H9 (cell line): ENCODE measurements around the gene GOLGA3. TPM values are rescaled to one million over a fixed set of nuclear protein-coding genes. Genes with fewer than 3 reads are reported as not detected.

ENCODE experiments used
- DNase-seq: peaks from one replicate; pipeline ENCODE4 v3.0.0-alpha.2; 2017
- H2AFZ ChIP-seq: one replicate; pipeline ENCODE4 v1.6.1; 2013; ENCODE audit warnings: mild to moderate bottlenecking, low read length, control low read depth, moderate library complexity
- H2AK5ac ChIP-seq: 2 replicates; pipeline ENCODE4 v1.6.1; 2013; ENCODE audit warnings: low read length, control low read depth, mixed read lengths; ENCODE audit not compliant: insufficient read length
- H2BK120ac ChIP-seq: one replicate; pipeline ENCODE4 v1.6.1; 2013; ENCODE audit warnings: low read depth, mild to moderate bottlenecking, low read length, control low read depth, inconsistent platforms; ENCODE audit not compliant: poor library complexity, severe bottlenecking
- H2BK12ac ChIP-seq: 2 replicates; pipeline ENCODE4 v1.6.1; 2013; ENCODE audit warnings: low read length, control low read depth, mixed read lengths, low read depth; ENCODE audit not compliant: insufficient read length
- H2BK15ac ChIP-seq: 2 replicates; pipeline ENCODE4 v1.6.1; 2013; ENCODE audit warnings: low read depth, low read length, control low read depth
- H2BK20ac ChIP-seq: one replicate; pipeline ENCODE4 v1.6.1; 2013; ENCODE audit warnings: low read depth, mild to moderate bottlenecking, low read length, control low read depth, inconsistent platforms; ENCODE audit not compliant: poor library complexity, severe bottlenecking
- H2BK5ac ChIP-seq: 2 replicates; pipeline ENCODE4 v1.6.1; 2013; ENCODE audit warnings: low read length, control low read depth, mixed read lengths; ENCODE audit not compliant: insufficient read length
- H3K14ac ChIP-seq: 2 replicates; pipeline ENCODE4 v1.6.1; 2013; ENCODE audit warnings: low read length, control low read depth; ENCODE audit not compliant: insufficient read depth
- H3K18ac ChIP-seq: 2 replicates; pipeline ENCODE4 v1.6.1; 2013; ENCODE audit warnings: low read depth, mild to moderate bottlenecking, mixed read lengths, low read length, control low read depth; ENCODE audit not compliant: insufficient read length
- H3K23ac ChIP-seq: 2 replicates; pipeline ENCODE4 v1.6.1; 2013; ENCODE audit warnings: low read length, control low read depth, mixed read lengths, low read depth; ENCODE audit not compliant: insufficient read length
- H3K23me2 ChIP-seq: 2 replicates; pipeline ENCODE4 v1.6.1; 2013; ENCODE audit warnings: low read depth, mild to moderate bottlenecking, mixed read lengths, low read length, control low read depth; ENCODE audit not compliant: insufficient read length, poor library complexity, severe bottlenecking
- H3K27ac ChIP-seq: 2 replicates; pipeline ENCODE4 v1.5.1; 2013; ENCODE audit warnings: low read length, control low read depth, mixed read lengths, low read depth; ENCODE audit not compliant: insufficient read length
- H3K27me3 ChIP-seq: 2 replicates; pipeline ENCODE4 v1.6.1; 2013; ENCODE audit warnings: low read length, control low read depth, inconsistent platforms; ENCODE audit not compliant: insufficient read depth
- H3K4ac ChIP-seq: 2 replicates; pipeline ENCODE4 v1.6.1; 2013; ENCODE audit warnings: low read depth, mild to moderate bottlenecking, control low read depth, inconsistent platforms, low read length, moderate library complexity
- H3K4me1 ChIP-seq: 2 replicates; pipeline ENCODE4 v1.6.1; 2013; ENCODE audit warnings: low read length, control low read depth, inconsistent platforms; ENCODE audit not compliant: insufficient read depth
- H3K4me2 ChIP-seq: 2 replicates; pipeline ENCODE4 v1.6.1; 2013; ENCODE audit warnings: low read length, control low read depth, mixed read lengths; ENCODE audit not compliant: insufficient read length, insufficient read depth
- H3K56ac ChIP-seq: 2 replicates; pipeline ENCODE4 v1.6.1; 2013; ENCODE audit warnings: low read depth, mild to moderate bottlenecking, mixed read lengths, low read length, control low read depth; ENCODE audit not compliant: insufficient read length
- H3K79me1 ChIP-seq: 2 replicates; pipeline ENCODE4 v1.6.1; 2013; ENCODE audit warnings: low read depth, mild to moderate bottlenecking, moderate library complexity, low read length, control low read depth, inconsistent platforms; ENCODE audit not compliant: insufficient read depth, poor library complexity, severe bottlenecking
- H3K79me2 ChIP-seq: 2 replicates; pipeline ENCODE4 v1.6.1; 2013; ENCODE audit warnings: low read length, control low read depth, inconsistent platforms; ENCODE audit not compliant: insufficient read depth
- H3K9ac ChIP-seq: 2 replicates; pipeline ENCODE4 v1.6.1; 2013; ENCODE audit warnings: low read length, control low read depth, mixed read lengths; ENCODE audit not compliant: insufficient read length; ENCODE audit errors: extremely low read depth
- H3K9me3 ChIP-seq: one replicate; pipeline ENCODE4 v1.6.1; 2013; ENCODE audit warnings: low read depth, low read length, inconsistent platforms; ENCODE audit not compliant: control insufficient read depth
- H3T11ph ChIP-seq: one replicate; pipeline ENCODE4 v1.6.1; 2013; ENCODE audit warnings: mild to moderate bottlenecking, low read length, control low read depth, inconsistent platforms
- H4K20me1 ChIP-seq: one replicate; pipeline ENCODE4 v1.6.1; 2013; ENCODE audit not compliant: control insufficient read depth, insufficient read length, insufficient read depth
- H4K5ac ChIP-seq: 2 replicates; pipeline ENCODE4 v1.6.1; 2013; ENCODE audit warnings: low read depth, mild to moderate bottlenecking, mixed read lengths, low read length, control low read depth; ENCODE audit not compliant: insufficient read length
- H4K8ac ChIP-seq: replicated peaks from 2 replicates; pipeline ENCODE4 v1.6.1; 2013; ENCODE audit warnings: low read length, control low read depth, mixed read lengths, low read depth; ENCODE audit not compliant: insufficient read length
- H4K91ac ChIP-seq: 2 replicates; pipeline ENCODE4 v1.6.1; 2013; ENCODE audit warnings: low read depth, mild to moderate bottlenecking, moderate library complexity, mixed read lengths, low read length, control low read depth; ENCODE audit not compliant: insufficient read length
- H3K27ac Mint-ChIP-seq, 3 experiments: 2 replicates in 2 of 3; 3 replicates in 1 of 3; pipeline ENCODE4 v1.8.0; 2020 to 2021; ENCODE audit warnings: mixed read lengths in 3 of 3, mild to moderate bottlenecking in 1 of 3, moderate library complexity in 1 of 3
- H3K27me3 Mint-ChIP-seq: 2 replicates; pipeline ENCODE4 v1.8.0; 2021; ENCODE audit warnings: low read depth, mild to moderate bottlenecking, moderate library complexity, mixed read lengths
- H3K36me3 Mint-ChIP-seq, 3 experiments: 2 replicates in 2 of 3; 3 replicates in 1 of 3; pipeline ENCODE4 v1.8.0; 2020 to 2021; ENCODE audit warnings: low read depth in 3 of 3, mixed read lengths in 3 of 3; ENCODE audit not compliant: insufficient read depth in 1 of 3
- H3K4me1 Mint-ChIP-seq, 2 experiments: 2 replicates each; pipeline ENCODE4 v1.8.0; 2020; ENCODE audit warnings: mixed read lengths in 2 of 2
- H3K4me3 Mint-ChIP-seq, 2 experiments: 2 replicates in 1 of 2; 3 replicates in 1 of 2; pipeline ENCODE4 v1.8.0; 2020 to 2021; ENCODE audit warnings: mild to moderate bottlenecking in 2 of 2, mixed read lengths in 2 of 2, moderate library complexity in 1 of 2
- H3K9me3 Mint-ChIP-seq, 2 experiments: 2 replicates in 1 of 2; 3 replicates in 1 of 2; pipeline ENCODE4 v1.8.0; 2020; ENCODE audit warnings: mild to moderate bottlenecking in 2 of 2, mixed read lengths in 2 of 2, moderate library complexity in 1 of 2
- CTCF ChIP-seq: fragments of 200-600 bp; sonication (generic); conservative IDR thresholded peaks from 3 replicates; pipeline ENCODE4 v1.8.0; 2021; ENCODE audit warnings: antibody characterized with exemption, mild to moderate bottlenecking
- WGBS: extraction: QIAGEN DNeasy Blood & Tissue Kit; methylation state at CpG from one replicate; pipeline ENCODE4 v1.1.7; 2013; ENCODE audit warnings: missing lambda C conversion rate, low lambda C conversion rate, mixed read lengths; ENCODE audit not compliant: insufficient read length; ENCODE audit errors: extremely low coverage; 5-methylcytosine and 5-hydroxymethylcytosine counted together
- total RNA-seq: library from RNA; stranded (reverse); gene quantifications from 2 replicates; pipeline ENCODE4 v1.2.1, GENCODE V29; 2021

The GOLGA3 gene
- total RNA-seq, 1 experiment from 2014 or later: 40.1 TPM

- Histone ChIP-seq H3K4me1 (no peaks in the 10 kb centered on the region), H3K9ac (no peak overlapping the region), H2BK12ac (peak overlapping the region; percentile 57), H3K18ac (no peak overlapping the region), H3K56ac (no peak overlapping the region), H3K79me1 (no peaks in the 10 kb centered on the region), H2BK5ac (no peak overlapping the region), H3K14ac (no peak overlapping the region), H4K5ac (no peak overlapping the region), H2BK20ac (no peak overlapping the region), H4K91ac (no peak overlapping the region), H2AK5ac (no peak overlapping the region), H3K23ac (no peak overlapping the region), H4K20me1 (no peaks in the 10 kb centered on the region), H4K8ac (no peak overlapping the region), H3K27me3 (no peaks in the 10 kb centered on the region), H2AFZ (no peak overlapping the region), H2BK120ac (no peak overlapping the region), H3K79me2 (no peaks in the 10 kb centered on the region), H3K9me3 (no peaks in the 10 kb centered on the region), H3K23me2 (no peaks in the 10 kb centered on the region), H3K4me2 (no peak overlapping the region), H3K27ac (no peak overlapping the region), H3T11ph (no peak overlapping the region), H3K4ac (no peak overlapping the region), H2BK15ac (no peak overlapping the region)
- H3K4me1 Mint-ChIP-seq: no peaks in the 10 kb centered on the region
- no peak overlapping the region for H3K27ac Mint-ChIP-seq
- no peak for DNase-seq
- H3K9me3 Mint-ChIP-seq: no peaks in the 10 kb centered on the region
- no CpG with 5 or more reads among the region's 20 CpGs for WGBS
- no peaks in the 10 kb centered on the region for H3K27me3 Mint-ChIP-seq
- peaks cover 19 to 54% (median 32%) of the 10 kb centered on the region in 3 experiments for H3K36me3 Mint-ChIP-seq
- no peak for TF ChIP-seq CTCF
- no peak overlapping the region for H3K4me3 Mint-ChIP-seq
These were observed 11.9 kb upstream of the GOLGA3 start for GRCh38 chr12:132840536-132840935.
